Keratinocyte (primary cell): ENCODE measurements around the gene KCTD17. TPM values are rescaled to one million over a fixed set of nuclear protein-coding genes. Genes with fewer than 3 reads are reported as not detected.

ENCODE experiments used
- DNase-seq: peaks from one replicate; pipeline ENCODE4 v3.0.0-alpha.2; 2011; ENCODE audit warnings: low read depth, missing footprints, low spot score
- FAIRE-seq: peaks from 2 replicates; lab custom pipeline; 2011; peaks lifted over from hg19 to GRCh38; lab: Jason Lieb, UNC
- H2AFZ ChIP-seq: 2 replicates; pipeline ENCODE4 v1.6.0; 2012; ENCODE audit warnings: low read length, control low read depth, inconsistent platforms; ENCODE audit not compliant: control insufficient read depth
- H3K27ac ChIP-seq: 2 replicates; pipeline ENCODE4 v1.5.1; 2011; ENCODE audit warnings: low read length; ENCODE audit not compliant: control insufficient read depth, insufficient read depth
- H3K27me3 ChIP-seq: 3 replicates; pipeline ENCODE4 v1.6.0; 2011; ENCODE audit warnings: low read length; ENCODE audit not compliant: control insufficient read depth, insufficient read depth; ENCODE audit errors: extremely low read depth
- H3K36me3 ChIP-seq, 2 experiments: 2 replicates in 1 of 2; 3 replicates in 1 of 2; pipeline ENCODE4 v1.5.1; 2011; ENCODE audit warnings: low read length in 2 of 2, mild to moderate bottlenecking in 1 of 2; ENCODE audit not compliant: control insufficient read depth in 2 of 2, insufficient read depth in 2 of 2; ENCODE audit errors: extremely low read depth in 1 of 2
- H3K4me1 ChIP-seq: 3 replicates; pipeline ENCODE4 v1.5.1; 2011; ENCODE audit warnings: low read length; ENCODE audit not compliant: control insufficient read depth, insufficient read depth; ENCODE audit errors: extremely low read depth
- H3K4me2 ChIP-seq: 3 replicates; pipeline ENCODE4 v1.6.0; 2011; ENCODE audit warnings: low read depth, low read length; ENCODE audit not compliant: control insufficient read depth, insufficient read depth; ENCODE audit errors: extremely low read depth
- H3K4me3 ChIP-seq, 3 experiments: fragments of 200-600 bp in 1 of 3; sonication (generic) in 1 of 3; 2 replicates in 2 of 3; 3 replicates in 1 of 3; pipeline ENCODE4 v1.5.1; 2011 to 2016; ENCODE audit warnings: low read length in 3 of 3, mild to moderate bottlenecking in 3 of 3, control low read depth in 2 of 3, inconsistent platforms in 1 of 3, low read depth in 1 of 3, mixed read lengths in 1 of 3, mixed run types in 1 of 3, moderate library complexity in 1 of 3; ENCODE audit not compliant: control insufficient read depth in 2 of 3, insufficient read depth in 2 of 3; ENCODE audit errors: extremely low read depth in 1 of 3
- H3K79me2 ChIP-seq: 2 replicates; pipeline ENCODE4 v1.6.0; 2012; ENCODE audit warnings: low read length; ENCODE audit not compliant: control insufficient read depth, insufficient read depth
- H3K9ac ChIP-seq: 3 replicates; pipeline ENCODE4 v1.6.0; 2011; ENCODE audit warnings: low read length; ENCODE audit not compliant: control insufficient read depth, insufficient read depth; ENCODE audit errors: extremely low read depth
- H3K9me1 ChIP-seq: 3 replicates; pipeline ENCODE4 v1.6.0; 2011; ENCODE audit warnings: low read length; ENCODE audit not compliant: control insufficient read depth, insufficient read depth; ENCODE audit errors: extremely low read depth
- H3K9me3 ChIP-seq: 2 replicates; pipeline ENCODE4 v1.5.1; 2012; ENCODE audit warnings: low read depth, low read length; ENCODE audit not compliant: control insufficient read depth
- H4K20me1 ChIP-seq: 3 replicates; pipeline ENCODE4 v1.6.0; 2011; ENCODE audit warnings: low read length; ENCODE audit not compliant: control insufficient read depth, insufficient read depth; ENCODE audit errors: extremely low read depth
- EZH2 ChIP-seq: IDR thresholded peaks from one replicate; pipeline ENCODE4 v1.6.1; 2012; ENCODE audit warnings: inconsistent platforms, mild to moderate bottlenecking, low read length, moderate library complexity
- dilution Hi-C: fragments of 300-500 bp; cut with MboI; formaldehyde crosslinking; loops from one replicate; pipeline ENCODE4 v1.7.0; 2020; ENCODE audit warnings: low sequenced_read_pairs; ENCODE audit not compliant: extremely low pct_ligation_motif_present
- polyA plus RNA-seq, 5 experiments: library from polyadenylated mRNA; depleted of rRNA in 3 of 5; stranded (reverse) in 3 of 5; stranded (forward) in 1 of 5; unstranded in 1 of 5; fragments of >200 nt; gene quantifications; 1 replicate in 1 of 5; 2 replicates in 3 of 5; 3 replicates in 1 of 5; pipeline versions ENCODE4 v1.2.1 to v1.2.3, GENCODE V29; 2011 to 2012; ENCODE audit warnings: missing spikeins in 2 of 5, low read depth in 1 of 5, low replicate concordance in 1 of 5
- TF ChIP-seq, protein P1 (sequence below), 3 experiments: IDR thresholded peaks in 1 of 3; conservative IDR thresholded peaks in 1 of 3; optimal IDR thresholded peaks in 1 of 3; 2 replicates in 2 of 3; 3 replicates in 1 of 3; pipeline versions ENCODE3 to v1.5.1; 2011; ENCODE audit warnings: low read length in 3 of 3, mild to moderate bottlenecking in 3 of 3, moderate library complexity in 2 of 3, control low read depth in 1 of 3, inconsistent platforms in 1 of 3; ENCODE audit not compliant: insufficient read depth in 2 of 3; ENCODE audit errors: extremely low read depth in 1 of 3

Gene KCTD17
- polyA plus RNA-seq, 1 donor (not counting 4 experiments of a cell fraction or from before 2014, with no cell fraction given) = 16.3 TPM

DNA sequence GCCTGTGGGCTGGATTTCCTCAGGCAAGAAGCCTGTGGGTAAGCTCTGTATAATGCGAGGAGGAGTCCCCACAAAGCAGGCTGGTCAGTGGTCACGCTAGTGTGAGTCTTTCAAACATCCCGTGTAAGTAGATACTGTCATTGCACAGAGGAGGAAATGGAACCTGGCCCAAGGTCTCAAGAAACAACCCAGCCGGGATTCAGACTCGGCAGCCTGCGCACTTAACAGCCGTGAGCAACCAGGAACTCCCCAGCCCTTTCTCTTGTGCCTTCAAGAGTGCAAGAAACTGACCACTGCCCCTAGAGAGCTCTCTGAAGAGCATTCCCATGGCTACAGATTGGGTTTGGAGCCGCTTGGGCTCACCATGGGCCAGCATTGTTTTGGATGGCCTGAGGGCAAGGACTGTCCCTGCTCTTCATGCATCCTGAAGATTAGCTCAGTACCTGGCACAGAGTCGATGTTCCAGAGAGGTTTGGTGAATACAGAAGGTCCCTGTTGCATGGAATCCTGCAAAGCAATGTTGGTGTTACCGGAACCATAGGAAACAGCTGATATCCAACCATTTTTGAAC is 26.0 kb upstream of the KCTD17 start:
- no peak overlapping the region for H3K9ac ChIP-seq
- TF ChIP-seq EZH2 = no peak
- TF ChIP-seq, protein P1, sequence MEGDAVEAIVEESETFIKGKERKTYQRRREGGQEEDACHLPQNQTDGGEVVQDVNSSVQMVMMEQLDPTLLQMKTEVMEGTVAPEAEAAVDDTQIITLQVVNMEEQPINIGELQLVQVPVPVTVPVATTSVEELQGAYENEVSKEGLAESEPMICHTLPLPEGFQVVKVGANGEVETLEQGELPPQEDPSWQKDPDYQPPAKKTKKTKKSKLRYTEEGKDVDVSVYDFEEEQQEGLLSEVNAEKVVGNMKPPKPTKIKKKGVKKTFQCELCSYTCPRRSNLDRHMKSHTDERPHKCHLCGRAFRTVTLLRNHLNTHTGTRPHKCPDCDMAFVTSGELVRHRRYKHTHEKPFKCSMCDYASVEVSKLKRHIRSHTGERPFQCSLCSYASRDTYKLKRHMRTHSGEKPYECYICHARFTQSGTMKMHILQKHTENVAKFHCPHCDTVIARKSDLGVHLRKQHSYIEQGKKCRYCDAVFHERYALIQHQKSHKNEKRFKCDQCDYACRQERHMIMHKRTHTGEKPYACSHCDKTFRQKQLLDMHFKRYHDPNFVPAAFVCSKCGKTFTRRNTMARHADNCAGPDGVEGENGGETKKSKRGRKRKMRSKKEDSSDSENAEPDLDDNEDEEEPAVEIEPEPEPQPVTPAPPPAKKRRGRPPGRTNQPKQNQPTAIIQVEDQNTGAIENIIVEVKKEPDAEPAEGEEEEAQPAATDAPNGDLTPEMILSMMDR (optimal IDR thresholded peaks at IDR 0.05 in 1 of 3, IDR thresholded peaks at IDR 0.05 in 1 of 3, conservative IDR thresholded peaks at IDR 0.05 in 1 of 3; ENCODE audit: extremely low read depth in 1 of 3, insufficient read depth in 2 of 3, low read length in 3 of 3) = no peak
- H3K4me3 ChIP-seq = no peak overlapping the region
- H3K27ac ChIP-seq = no peak overlapping the region
- no peaks in the 10 kb centered on the region for H3K9me3 ChIP-seq
- no peak for DNase-seq
- H3K4me2 ChIP-seq = no peak overlapping the region
- dilution Hi-C loops = no loop called here
- H2AFZ ChIP-seq = no peak overlapping the region
- H3K79me2 ChIP-seq = peaks cover 4% of the 10 kb centered on the region
- H3K27me3 ChIP-seq = no peaks in the 10 kb centered on the region
- no peaks in the 10 kb centered on the region for H3K9me1 ChIP-seq
- H3K4me1 ChIP-seq = peaks cover under 1% of the 10 kb centered on the region
- peaks cover 13 to 29% of the 10 kb centered on the region in 2 experiments for H3K36me3 ChIP-seq
- FAIRE-seq = no peak
- H4K20me1 ChIP-seq = no peaks in the 10 kb centered on the region

DNA sequence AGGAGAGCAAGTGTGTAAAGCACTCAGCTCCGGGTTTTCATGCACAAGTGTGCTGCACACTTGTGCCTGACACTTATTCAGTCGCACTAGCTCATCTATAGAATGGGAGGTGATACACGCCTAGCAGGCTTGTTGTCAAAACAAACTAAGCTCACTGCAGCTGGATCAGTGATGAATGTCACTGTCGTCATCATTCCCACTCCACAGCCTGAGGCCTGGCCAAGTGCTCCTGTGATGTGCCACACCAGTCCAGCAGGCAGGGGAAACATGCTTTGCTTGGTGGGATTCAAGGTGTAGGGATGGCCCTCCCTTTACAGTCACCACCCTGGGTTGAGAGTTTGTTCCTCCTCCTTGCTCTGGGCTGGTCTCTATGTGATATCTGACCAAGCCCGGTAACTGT is 25.2 kb upstream of the KCTD17 start:
- Histone ChIP-seq H2AFZ (no peak overlapping the region), H3K4me2 (no peak overlapping the region), H3K9me3 (no peaks in the 10 kb centered on the region), H3K36me3 (peaks cover 13 to 29% of the 10 kb centered on the region in 2 experiments), H3K9me1 (no peaks in the 10 kb centered on the region), H3K9ac (no peak overlapping the region), H3K27ac (no peak overlapping the region), H4K20me1 (no peaks in the 10 kb centered on the region), H3K27me3 (no peaks in the 10 kb centered on the region), H3K4me3 (no peak overlapping the region), H3K79me2 (peaks cover 1% of the 10 kb centered on the region), H3K4me1 (no peaks in the 10 kb centered on the region)
- dilution Hi-C loops = no loop called here
- TF ChIP-seq EZH2 = no peak
- TF ChIP-seq, protein P1 (optimal IDR thresholded peaks at IDR 0.05 in 1 of 3, IDR thresholded peaks at IDR 0.05 in 1 of 3, conservative IDR thresholded peaks at IDR 0.05 in 1 of 3; ENCODE audit: extremely low read depth in 1 of 3, insufficient read depth in 2 of 3, low read length in 3 of 3) = no peak
- FAIRE-seq (no peak), DNase-seq (no peak)
